Measurements from ENCODE around the gene FNDC8. TPM values are rescaled to one million over a fixed set of nuclear protein-coding genes. Genes with fewer than 3 reads are reported as not detected.
"Not testable (repeated sequence)": the region's sequence is repeated elsewhere in the genome, so short reads cannot be mapped to it uniquely, and the experiment has no call there.

Gene FNDC8
- total RNA-seq, 1 experiment from 2014 or later, result not detected

- TF ChIP-seq EZH2phosphoT487 (IDR thresholded peaks at IDR 0.05; ENCODE audit: borderline replicate concordance, low read length) (no peak), CTCF (conservative IDR thresholded peaks at IDR 0.05; ENCODE audit: low read depth, low read length) (no peak), EZH2 (IDR thresholded peaks at IDR 0.05; ENCODE audit: low read length, unreplicated experiment) (no peak)
- Histone ChIP-seq H4K20me1 (ENCODE audit: low read length) (no peaks in the 10 kb centered on the region), H2AFZ (ENCODE audit: low read length) (no peak overlapping the region), H3K27ac (ENCODE audit: low read length) (no peak overlapping the region), H3K36me3 (ENCODE audit: low read depth, low read length) (peaks cover 11% of the 10 kb centered on the region; the same call in 1 of the 2 replicates), H3K27me3 (ENCODE audit: low read length) (no peaks in the 10 kb centered on the region), H3K9me2 (replicated peaks; ENCODE audit: low read length) (no peaks in the 10 kb centered on the region), H3K9ac (ENCODE audit: low read length) (no peak overlapping the region), H3K79me2 (ENCODE audit: low read length) (no peaks in the 10 kb centered on the region), H3K4me1 (ENCODE audit: insufficient read depth, low read length) (no peaks in the 10 kb centered on the region), H3K9me3 (ENCODE audit: low read length) (no peaks in the 10 kb centered on the region), H3K4me3 (ENCODE audit: low read length) (no peak overlapping the region), H3K4me2 (ENCODE audit: low read length) (no peak overlapping the region), H3F3A (ENCODE audit: low read length, unreplicated experiment) (no peaks in the 10 kb centered on the region)
- intact Hi-C loops (cut with micrococcal nuclease), result no loop called here
- BruUV-seq (replicated peaks), result no TSS peak
- ATAC-seq (no peak), DNase-seq (no peak)
- ChIA-PET POLR2A (ENCODE audit: unreplicated experiment) (no interaction called here), CTCF (interaction anchor here (1.3 kb wide), 1 partner anchor 16 kb away, joined by 5 read pairs; no protein-coding TSS in a partner anchor)
Observed at GRCh38 chr17:35103271-35103670, 18.1 kb upstream of the FNDC8 start.

GRCh38 chr17:35104844-35105450 is 16.5 kb upstream of the FNDC8 start:
- no peaks in the 10 kb centered on the region for H3F3A ChIP-seq (ENCODE audit: low read length, unreplicated experiment)
- no peak overlapping the region for H3K4me3 ChIP-seq (ENCODE audit: low read length)

GRCh38 chr17:35110791-35111190 is 10.6 kb upstream of the FNDC8 start:
- H3K27ac ChIP-seq (ENCODE audit: low read length); ATAC-seq; POLR2A ChIA-PET (ENCODE audit: unreplicated experiment): not testable (repeated sequence)

More at GRCh38 chr17:35104844-35105450, 16.5 kb upstream of the FNDC8 start:
- Histone ChIP-seq H3K9me2 (replicated peaks; ENCODE audit: low read length) (no peaks in the 10 kb centered on the region), H3K9ac (ENCODE audit: low read length) (no peak overlapping the region), H3K36me3 (ENCODE audit: low read depth, low read length) (peaks cover 7% of the 10 kb centered on the region; the same call in 1 of the 2 replicates), H3K4me2 (ENCODE audit: low read length) (no peak overlapping the region), H3K27me3 (ENCODE audit: low read length) (no peaks in the 10 kb centered on the region), H3K79me2 (ENCODE audit: low read length) (no peaks in the 10 kb centered on the region), H3K4me1 (ENCODE audit: insufficient read depth, low read length) (no peaks in the 10 kb centered on the region), H4K20me1 (ENCODE audit: low read length) (no peaks in the 10 kb centered on the region), H3K9me3 (ENCODE audit: low read length) (no peaks in the 10 kb centered on the region), H3K27ac (ENCODE audit: low read length) (no peak overlapping the region), H2AFZ (ENCODE audit: low read length) (no peak overlapping the region)
- ChIA-PET POLR2A (ENCODE audit: unreplicated experiment) (no interaction called here), CTCF (no interaction called here)
- BruUV-seq (replicated peaks), result no TSS peak
- TF ChIP-seq CTCF (conservative IDR thresholded peaks at IDR 0.05; ENCODE audit: low read depth, low read length) (no peak), EZH2phosphoT487 (IDR thresholded peaks at IDR 0.05; ENCODE audit: borderline replicate concordance, low read length) (no peak), EZH2 (IDR thresholded peaks at IDR 0.05; ENCODE audit: low read length, unreplicated experiment) (no peak)
- ATAC-seq (no peak), DNase-seq (no peak)
- intact Hi-C loops (cut with micrococcal nuclease), result no loop called here

More at GRCh38 chr17:35110791-35111190, 10.6 kb upstream of the FNDC8 start:
- H3K9me2 ChIP-seq (replicated peaks; ENCODE audit: low read length); H2AFZ ChIP-seq (ENCODE audit: low read length); H3K9ac ChIP-seq (ENCODE audit: low read length); H4K20me1 ChIP-seq (ENCODE audit: low read length); H3K9me3 ChIP-seq (ENCODE audit: low read length); H3K36me3 ChIP-seq (ENCODE audit: low read depth, low read length); H3K4me2 ChIP-seq (ENCODE audit: low read length); CTCF ChIA-PET; H3K4me1 ChIP-seq (ENCODE audit: insufficient read depth, low read length); H3F3A ChIP-seq (ENCODE audit: low read length, unreplicated experiment); DNase-seq; intact Hi-C loops (cut with micrococcal nuclease); H3K4me3 ChIP-seq (ENCODE audit: low read length); BruUV-seq (replicated peaks); H3K27me3 ChIP-seq (ENCODE audit: low read length): not testable (repeated sequence)
- peaks cover 17% of the 10 kb centered on the region for H3K79me2 ChIP-seq (ENCODE audit: low read length)

Data from PC-3 (cell line).